HepG2 (cell line): Measurements from ENCODE around the gene DTWD2. TPM values are rescaled to one million over a fixed set of nuclear protein-coding genes. Genes with fewer than 3 reads are reported as not detected.

Experiments
- EHMT2 ChIP-seq: fragments of 200-600 bp; sonication (generic); IDR thresholded peaks from 2 replicates; pipeline ENCODE4 v1.7.0; 2017; ENCODE audit warnings: antibody characterized with exemption, low read depth, low read length, borderline replicate concordance
- MLX ChIP-seq: IDR thresholded peaks from 2 replicates; pipeline ENCODE4 v1.6.1; 2016
- SP1 ChIP-seq, 2 experiments: fragments of 450-650 bp in 1 of 2; sonication (generic) in 1 of 2; formaldehyde crosslinking in 1 of 2; IDR thresholded peaks; 2 replicates each; pipeline versions ENCODE4 v1.4.0 to v1.6.1; 2016 to 2020; ENCODE audit warnings: missing genetic modification reagents in 1 of 2
- SRY ChIP-seq: sonication (generic); formaldehyde crosslinking; IDR thresholded peaks from 2 replicates; pipeline ENCODE4 v1.8.0; 2022; ENCODE audit warnings: mild to moderate bottlenecking, missing genetic modification reagents
- TFE3 ChIP-seq: IDR thresholded peaks from 2 replicates; pipeline ENCODE4 v1.6.1; 2016
- YEATS4 ChIP-seq: sonication (generic); formaldehyde crosslinking; IDR thresholded peaks from 2 replicates; pipeline ENCODE4 v1.4.0; 2020; ENCODE audit warnings: missing genetic modification reagents, borderline replicate concordance
- ZEB1 ChIP-seq: IDR thresholded peaks from 2 replicates; pipeline ENCODE4 v1.6.1; 2012; ENCODE audit warnings: mild to moderate bottlenecking, low read depth, inconsistent platforms; ENCODE audit not compliant: insufficient replicate concordance
- ZNF558 ChIP-seq: sonication (generic); formaldehyde crosslinking; IDR thresholded peaks from 2 replicates; pipeline ENCODE4 v1.9.0; 2022; ENCODE audit warnings: mild to moderate bottlenecking, missing genetic modification reagents, borderline replicate concordance
- ZNF574 ChIP-seq: sonication (generic); formaldehyde crosslinking; IDR thresholded peaks from 2 replicates; pipeline ENCODE4 v1.4.0; 2020; ENCODE audit warnings: missing genetic modification reagents
- ZNF609 ChIP-seq: sonication (generic); formaldehyde crosslinking; IDR thresholded peaks from 2 replicates; pipeline ENCODE4 v1.4.0; 2020; ENCODE audit warnings: mild to moderate bottlenecking, missing genetic modification reagents, borderline replicate concordance
- polyA plus RNA-seq, 8 experiments: library from polyadenylated mRNA; depleted of rRNA in 3 of 8; stranded (reverse) in 7 of 8; unstranded in 1 of 8; fragments of >200 nt; fragmentation: Illumina TruSeq in 4 of 8; extraction: Trizol in 4 of 8; gene quantifications; 2 replicates each; pipeline versions ENCODE4 v1.2.1 to v1.2.3, GENCODE V29; 2011 to 2016; ENCODE audit warnings: low read depth in 4 of 8, missing spikeins in 1 of 8, mixed read lengths in 1 of 8; ENCODE audit not compliant: insufficient read depth in 1 of 8
- total RNA-seq, 5 experiments: library from RNA; depleted of rRNA; stranded (reverse); fragments of >200 nt; fragmentation: Illumina TruSeq; extraction: Trizol; gene quantifications; 2 replicates each; pipeline ENCODE4 v1.2.3, GENCODE V29; 2016; ENCODE audit warnings: low read depth in 1 of 5

The DTWD2 gene
- total and polyA plus RNA-seq, 2 of the 13 experiments (the other 11 are each of a cell fraction or from before 2014, with no cell fraction given) = 1.6 to 6.0 TPM

GRCh38 chr5:118968925-118969375 is 19.4 kb downstream of the DTWD2 start (continued):
- TF ChIP-seq YEATS4 (CRISPR knock-in tag) = peak; percentile 40; the same call in 1 of the 2 replicates
- no peak for TF ChIP-seq SP1 (IDR thresholded peaks at IDR 0.05)
- no peak for TF ChIP-seq SP1 (CRISPR knock-in tag; IDR thresholded peaks at IDR 0.05)
- TF ChIP-seq ZNF609 (CRISPR knock-in tag) = no peak
- peak; percentile 9; the same call in 1 of the 2 replicates for TF ChIP-seq ZNF574 (CRISPR knock-in tag)
- TF ChIP-seq MLX (CRISPR knock-in tag) = no peak
- no peak for TF ChIP-seq SRY
- no peak for TF ChIP-seq TFE3 (CRISPR knock-in tag)
- no peak for TF ChIP-seq ZEB1
- no peak for TF ChIP-seq EHMT2
- TF ChIP-seq ZNF558 (CRISPR knock-in tag) = no peak
